K562 (cell line): ENCODE results near the gene GRIA3.

Source experiments
- CHD2 ChIP-seq: IDR thresholded peaks from 2 replicates; pipeline ENCODE4 v1.6.1; 2011; ENCODE audit warnings: low read depth, low read length
- CTCF ChIP-seq, 3 experiments: IDR thresholded peaks in 2 of 3; conservative IDR thresholded peaks in 1 of 3; 2 replicates each; pipeline ENCODE4 v1.5.1; 2011 to 2012; ENCODE audit warnings: low read length in 3 of 3, mild to moderate bottlenecking in 3 of 3, control low read depth in 2 of 3, improper control_type of control experiment in 1 of 3, inconsistent platforms in 1 of 3, low read depth in 1 of 3, mixed read lengths in 1 of 3, moderate library complexity in 1 of 3; ENCODE audit not compliant: insufficient read depth in 2 of 3
- EZH2 ChIP-seq: IDR thresholded peaks from 2 replicates; pipeline ENCODE4 v1.6.1; 2012; ENCODE audit warnings: low read depth, mild to moderate bottlenecking, inconsistent platforms, low read length, borderline replicate concordance
- HOMEZ ChIP-seq: fragments of 250-450 bp; sonication (Bioruptor Pico); IDR thresholded peaks from 2 replicates; pipeline ENCODE4 v1.4.0; 2020; ENCODE audit warnings: mild to moderate bottlenecking, moderate library complexity
- PCBP1 ChIP-seq: fragments of 200-400 bp; formaldehyde crosslinking; IDR thresholded peaks from 2 replicates; pipeline ENCODE4 v1.6.1; 2018; ENCODE audit warnings: mild to moderate bottlenecking, low read depth, low read length; ENCODE audit not compliant: poor library complexity, severe bottlenecking
- SMAD1 ChIP-seq: fragments of 150-350 bp; IDR thresholded peaks from 2 replicates; pipeline ENCODE4 v1.6.1; 2014; ENCODE audit warnings: low read length, low read depth; ENCODE audit not compliant: partially characterized antibody
- SRF ChIP-seq, 2 experiments: fragments of 250-450, 450-650 bp in 1 of 2; sonication (Bioruptor Pico) in 1 of 2; sonication (generic) in 1 of 2; formaldehyde crosslinking; IDR thresholded peaks; 2 replicates each; pipeline versions ENCODE4 v1.5.0 to v1.5.1; 2020 to 2022; ENCODE audit warnings: mild to moderate bottlenecking in 1 of 2, missing genetic modification reagents in 1 of 2
- VEZF1 ChIP-seq: fragments of 200-800 bp; sonication (Bioruptor generic); IDR thresholded peaks from 2 replicates; pipeline ENCODE4 v1.6.1; 2017; ENCODE audit warnings: missing genetic modification characterization, missing compliant biosample characterization

GRCh38 chrX:123504047-123504446, 320.0 kb downstream of the GRIA3 start:
- TF ChIP-seq CTCF (IDR thresholded peaks at IDR 0.05 in 2 of 3, conservative IDR thresholded peaks at IDR 0.05 in 1 of 3; ENCODE audit: insufficient read depth in 2 of 3, low read depth in 1 of 3, low read length in 3 of 3) (no peak), EZH2 (no peak), PCBP1 (no peak), VEZF1 (CRISPR knock-in tag) (no peak), SRF (CRISPR knock-in tag; IDR thresholded peaks at IDR 0.05) (no peak), HOMEZ (CRISPR knock-in tag) (no peak), SMAD1 (no peak), CHD2 (no peak)
